DOHH2 (cell line): Measurements from ENCODE around the gene ANP32B.

Experiments used
- CTCF ChIP-seq: fragments of 200-600 bp; sonication (generic); IDR thresholded peaks from one replicate; pipeline ENCODE4 v1.5.1; 2014; ENCODE audit warnings: antibody characterized with exemption, mild to moderate bottlenecking, low read depth, low read length; ENCODE audit not compliant: poor library complexity, severe bottlenecking
- EZH2phosphoT487 ChIP-seq: fragments of 200-600 bp; sonication (generic); IDR thresholded peaks from 2 replicates; pipeline ENCODE4 v1.6.1; 2017; ENCODE audit warnings: borderline replicate concordance, mild to moderate bottlenecking, antibody characterized with exemption, low read length, moderate library complexity, mixed read lengths

- TF ChIP-seq CTCF (no peak), EZH2phosphoT487 (no peak)
Observed at GRCh38 chr9:98043915-98044314, 60.8 kb downstream of the ANP32B start.
